Ureter (tissue), 1 donor: Measurements from ENCODE around the gene MICAL3. TPM values are rescaled to one million over a fixed set of nuclear protein-coding genes. Genes with fewer than 3 reads are reported as not detected.

Experiments used
- DNase-seq: peaks from one replicate; pipeline ENCODE4 v3.0.0-alpha.2; 2020; ENCODE audit warnings: low spot score
- total RNA-seq: library from RNA; stranded (reverse); gene quantifications from one replicate; pipeline ENCODE4 v1.2.4, GENCODE V29; 2023
- donor health status: DM: yes; HTN: yes; CAD: no.

Gene MICAL3
- total RNA-seq, 1 donor from 2014 or later: 67.1 TPM

DNA sequence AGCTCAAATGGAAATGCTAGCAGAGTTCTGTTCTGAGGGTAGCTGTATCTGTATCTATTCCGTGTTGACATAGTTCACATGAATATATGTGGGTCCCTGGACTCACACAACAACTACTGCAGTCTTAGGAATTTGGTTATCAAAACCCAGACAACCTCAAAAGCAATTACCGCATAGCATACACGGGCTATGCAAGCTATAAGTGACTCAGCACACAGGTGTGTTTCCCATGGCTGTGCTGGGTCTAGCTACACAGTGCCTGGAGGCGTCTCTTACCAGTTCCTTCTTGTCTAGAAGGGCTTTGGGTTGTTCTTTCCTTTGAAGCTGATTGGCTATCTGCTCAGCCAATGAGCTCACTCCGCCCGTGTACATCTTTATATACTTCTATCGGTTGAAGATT is 151.9 kb downstream of the MICAL3 start:
- no peak for DNase-seq

GRCh38 chr22:17871726-17872458 is 152.5 kb downstream of the MICAL3 start:
- DNase-seq: no peak

GRCh38 chr22:17870407-17870806 is 154.0 kb downstream of the MICAL3 start:
- no peak for DNase-seq

GRCh38 chr22:17869285-17870096 is 154.9 kb downstream of the MICAL3 start:
- no peak for DNase-seq

DNA sequence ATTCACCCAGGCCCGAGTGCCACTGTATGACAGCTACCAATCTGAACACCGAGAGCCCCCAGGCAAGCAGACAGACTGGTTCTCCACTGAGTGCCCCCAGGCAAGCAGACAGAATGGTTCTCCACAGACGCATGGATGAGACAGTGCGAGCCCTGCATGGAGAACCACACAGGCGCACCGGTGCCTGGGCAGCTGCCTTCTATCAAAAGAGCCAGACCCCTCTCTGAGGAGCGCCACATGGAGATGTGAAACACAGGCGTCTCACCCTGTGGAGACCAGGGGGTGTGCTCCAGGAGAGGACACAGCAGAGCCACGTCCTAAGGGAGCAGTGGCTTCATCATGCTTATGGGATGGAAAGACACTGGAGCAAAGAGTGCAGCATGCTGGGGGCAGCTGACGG is 155.6 kb downstream of the MICAL3 start:
- no peak for DNase-seq

DNA sequence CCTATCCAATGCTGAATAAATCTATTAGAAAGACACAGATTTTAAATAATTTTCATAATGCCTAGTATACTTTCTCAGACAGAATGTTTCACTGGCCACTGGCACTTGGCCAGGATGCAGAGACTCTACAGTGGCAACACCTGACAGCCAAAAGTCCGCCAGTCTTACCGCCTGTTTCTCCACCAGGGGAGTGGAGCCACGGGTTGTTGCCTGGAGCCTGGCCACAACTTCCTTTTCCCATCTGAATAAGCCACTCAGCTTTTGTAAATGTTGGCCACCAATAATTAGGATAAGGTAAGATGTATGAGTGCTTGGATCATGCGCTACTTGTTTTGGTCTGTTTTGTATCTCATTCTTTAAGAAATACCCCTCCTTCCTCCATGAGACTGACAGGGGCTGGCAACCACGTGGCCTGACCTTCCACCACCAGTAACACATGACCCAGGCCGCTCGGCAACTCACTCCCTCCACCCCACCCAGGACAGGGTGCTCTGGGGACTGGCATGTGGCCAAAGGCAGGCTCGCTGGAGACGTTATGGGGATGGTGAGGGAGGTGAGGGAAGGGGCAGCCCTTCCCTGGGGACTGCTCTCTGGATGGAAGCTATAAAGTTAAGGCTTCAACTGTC is 157.1 kb downstream of the MICAL3 start:
- no peak for DNase-seq

DNA sequence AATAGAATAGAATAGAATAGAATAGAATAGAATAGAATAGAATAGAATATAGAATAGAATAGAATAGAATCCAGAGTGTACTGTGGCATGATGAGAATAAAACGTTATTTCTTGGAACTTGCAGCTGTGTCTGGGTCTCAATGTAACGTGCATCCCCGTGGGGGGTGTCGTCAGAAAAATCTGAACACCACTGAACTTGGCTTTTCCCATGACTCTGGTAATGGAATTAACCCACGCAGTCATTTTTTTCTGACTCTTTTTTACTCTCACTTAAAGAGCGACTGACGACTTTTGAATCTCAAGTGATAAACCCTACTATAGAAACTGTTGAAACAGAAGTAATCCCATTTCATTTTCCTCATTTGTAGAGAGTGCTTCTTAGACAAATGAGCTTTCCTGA is 157.7 kb downstream of the MICAL3 start:
- DNase-seq: no peak

GRCh38 chr22:17866127-17866526 is 158.2 kb downstream of the MICAL3 start:
- no peak for DNase-seq

- DNase-seq: no peak
These were observed 158.9 kb downstream of the MICAL3 start for GRCh38 chr22:17865183-17866055.

- DNase-seq: no peak
These were observed 159.8 kb downstream of the MICAL3 start for GRCh38 chr22:17864398-17865182.

DNA sequence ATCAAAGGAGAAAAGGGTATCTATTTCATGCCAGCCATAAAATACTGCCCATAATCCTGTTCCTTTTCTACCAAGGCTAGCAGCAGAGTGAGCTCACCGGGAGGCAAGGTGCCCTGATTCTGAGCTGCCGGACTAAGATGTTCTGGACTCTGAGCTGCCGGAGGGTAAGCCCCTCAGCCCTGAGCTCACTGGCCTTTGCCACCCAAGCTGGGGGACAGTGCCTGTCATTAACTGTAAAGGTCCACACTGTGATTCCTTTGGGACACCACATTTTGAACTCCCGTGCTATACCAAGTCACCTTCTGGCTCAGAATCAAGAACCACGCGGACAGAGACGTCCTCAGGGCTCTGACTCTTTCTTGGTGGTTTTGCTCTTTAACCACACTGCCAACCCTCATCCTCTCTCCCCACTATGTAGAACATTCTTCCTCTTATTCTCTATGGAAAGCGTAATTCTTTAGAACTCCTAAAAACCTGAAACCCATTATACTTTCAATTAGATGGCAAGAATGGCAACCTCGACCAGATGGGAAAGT is 161.6 kb downstream of the MICAL3 start:
- no peak for DNase-seq

GRCh38 chr22:17861909-17862308 is 162.5 kb downstream of the MICAL3 start:
- DNase-seq: no peak

DNA sequence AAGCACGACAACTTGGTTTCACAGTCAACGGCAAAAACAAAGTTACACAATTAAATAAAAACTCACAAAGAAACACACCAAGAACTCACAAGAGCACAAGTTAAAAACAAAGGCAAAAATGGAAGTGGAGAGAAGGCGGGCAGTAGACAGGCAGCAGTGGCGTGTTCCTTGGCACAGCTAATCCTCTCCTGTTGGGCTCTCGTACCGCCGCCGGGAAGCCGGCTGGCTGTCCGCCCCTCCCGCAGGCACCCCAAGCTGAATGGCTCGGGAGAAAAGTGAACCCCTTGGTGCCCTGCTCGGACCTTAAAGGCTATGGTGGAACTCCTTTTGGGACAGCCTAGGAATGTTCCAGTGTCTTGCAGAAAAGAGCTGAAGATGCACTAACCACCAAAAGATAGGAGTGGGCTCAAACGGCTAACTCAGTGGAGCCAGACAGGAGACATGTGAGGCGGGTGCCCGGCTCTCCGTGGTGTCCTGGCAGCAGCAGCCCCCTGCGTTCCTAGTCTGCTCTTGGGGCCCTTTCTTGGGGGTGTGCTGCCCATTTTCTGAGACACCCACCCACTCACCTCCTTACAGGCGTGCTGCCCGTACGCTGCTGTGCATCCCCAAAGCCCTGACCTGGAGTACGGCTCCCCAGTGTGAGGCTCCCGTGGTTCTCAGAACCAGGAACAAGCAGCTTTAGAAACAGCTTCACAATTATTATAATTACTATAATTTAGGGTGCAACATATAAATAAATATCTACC is 164.0 kb downstream of the MICAL3 start:
- no peak for DNase-seq

DNA sequence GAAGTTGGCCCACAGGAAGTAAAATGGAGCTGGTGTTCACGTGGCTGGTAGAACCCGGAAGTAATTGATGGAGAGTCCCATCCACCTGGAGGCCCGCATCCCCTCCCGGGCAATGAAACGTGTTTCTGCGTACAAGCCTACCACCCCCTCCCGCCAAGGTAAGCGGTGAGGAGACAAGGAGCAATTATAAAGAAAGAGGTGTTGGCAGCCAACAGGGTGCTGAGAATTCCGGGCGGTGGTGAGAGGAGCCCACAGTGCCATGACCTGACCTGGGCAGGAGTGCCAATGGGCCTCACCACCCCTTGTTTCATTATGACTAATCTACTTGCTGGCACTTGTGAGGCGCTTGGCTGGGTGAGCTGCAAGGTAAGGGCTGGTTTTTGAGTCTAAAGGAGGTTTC is 166.3 kb downstream of the MICAL3 start:
- no peak for DNase-seq

- DNase-seq: no peak
These were observed 168.6 kb downstream of the MICAL3 start for GRCh38 chr22:17855572-17856290.

DNA sequence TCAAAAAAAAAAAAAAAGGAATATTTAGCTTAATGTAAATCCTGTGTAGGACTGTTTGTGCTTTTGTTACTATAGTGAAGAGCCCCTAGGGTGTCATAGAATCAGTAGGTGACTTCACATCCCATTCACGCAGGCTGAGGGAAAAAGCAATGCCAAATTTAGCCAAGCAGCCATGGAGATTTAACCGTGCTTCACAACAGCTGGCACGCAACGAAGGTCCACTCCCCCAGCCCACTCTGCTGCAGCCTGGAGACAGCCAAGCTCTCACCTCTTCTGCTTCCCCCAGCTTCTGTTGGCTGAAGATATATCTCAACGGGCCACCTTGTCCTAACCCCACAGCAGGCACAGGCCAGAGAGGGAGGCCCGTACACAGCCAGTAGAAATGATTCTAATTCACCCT is 171.3 kb downstream of the MICAL3 start:
- no peak for DNase-seq

GRCh38 chr22:17851759-17852158 is 172.6 kb downstream of the MICAL3 start:
- DNase-seq: no peak

GRCh38 chr22:17847360-17848078 is 176.8 kb downstream of the MICAL3 start:
- no peak for DNase-seq
